HG03060 (cell line): Measurements from ENCODE around the gene CYP46A1.

ENCODE experiments used
- ATAC-seq: cut with Tn5 transposase; IDR thresholded peaks from one replicate; pipeline ENCODE4 v1.9.1; 2021; ENCODE audit warnings: low read depth, moderate number of reproducible peaks; ENCODE audit not compliant: unreplicated experiment

Gene CYP46A1

GRCh38 chr14:99672506-99673304 is 11.4 kb upstream of the CYP46A1 start:
- no peak for ATAC-seq

DNA sequence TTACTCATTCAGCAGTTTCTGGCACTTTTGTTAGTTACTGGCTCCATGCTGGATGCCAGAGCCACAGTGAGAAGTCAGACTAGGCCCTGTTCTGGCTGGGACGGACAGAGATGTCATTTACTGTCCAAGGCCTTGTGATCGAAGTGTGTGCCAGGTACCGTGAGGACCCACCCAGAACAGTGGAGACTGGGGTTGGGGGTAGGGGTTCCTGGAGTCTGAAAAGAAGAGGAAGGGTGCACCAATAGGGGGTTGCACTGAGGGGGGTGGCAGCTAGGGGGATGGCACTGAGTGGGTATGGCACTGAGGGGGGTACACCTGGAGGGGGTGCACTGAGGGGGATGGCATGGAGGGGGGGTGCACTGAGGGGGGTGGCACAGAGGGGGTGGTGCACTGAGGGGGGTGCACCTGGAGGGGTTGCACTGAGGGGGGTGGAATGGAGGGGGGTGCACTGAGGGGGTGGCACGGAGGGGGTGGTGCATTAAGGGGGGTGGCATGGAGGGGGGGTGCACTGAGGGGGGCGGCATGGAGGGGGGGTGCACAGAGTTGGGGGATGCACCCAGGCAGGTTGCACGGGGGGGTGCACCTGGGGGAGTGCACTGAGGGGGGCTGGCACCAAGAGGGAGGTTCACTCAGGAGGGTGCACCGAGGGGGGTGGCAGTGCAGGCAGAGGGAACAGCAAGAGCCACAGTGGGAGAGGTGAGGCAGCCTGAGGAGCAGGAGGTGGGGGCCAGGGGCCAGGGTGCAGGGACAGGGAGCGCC is 10.6 kb upstream of the CYP46A1 start:
- ATAC-seq = no peak

- ATAC-seq = no peak
These were observed 9.9 kb upstream of the CYP46A1 start for GRCh38 chr14:99674064-99674650.

DNA sequence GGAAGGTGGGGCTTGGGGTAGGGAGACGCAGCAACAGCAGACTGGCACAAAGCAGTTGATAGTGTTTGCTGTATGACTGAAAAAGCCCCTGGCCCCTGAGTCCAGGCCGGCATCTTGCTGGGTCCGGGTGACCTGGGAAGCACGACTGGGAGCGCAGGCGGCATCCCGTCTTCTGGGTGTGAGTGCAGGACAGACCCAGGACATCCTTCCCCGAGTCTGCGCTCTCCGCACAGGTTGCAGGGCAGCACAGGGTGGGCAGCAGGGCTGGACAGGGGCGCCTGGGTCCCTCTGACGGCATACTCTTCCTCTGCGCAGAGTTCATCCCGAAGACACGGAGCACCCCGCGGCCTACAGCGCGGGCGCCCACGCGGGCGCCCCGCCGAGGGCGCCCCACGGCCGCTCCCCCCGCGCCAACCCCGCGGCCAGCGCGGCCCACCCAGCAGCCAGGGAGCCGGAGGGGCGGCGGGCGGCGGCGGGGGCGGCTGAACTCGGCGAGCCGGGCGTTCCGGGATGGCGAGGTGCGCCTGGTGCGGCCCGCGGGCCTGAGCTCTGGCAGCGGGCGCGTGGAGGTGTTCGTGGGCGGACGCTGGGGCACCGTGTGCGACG is 9.2 kb upstream of the CYP46A1 start:
- no peak for ATAC-seq

DNA sequence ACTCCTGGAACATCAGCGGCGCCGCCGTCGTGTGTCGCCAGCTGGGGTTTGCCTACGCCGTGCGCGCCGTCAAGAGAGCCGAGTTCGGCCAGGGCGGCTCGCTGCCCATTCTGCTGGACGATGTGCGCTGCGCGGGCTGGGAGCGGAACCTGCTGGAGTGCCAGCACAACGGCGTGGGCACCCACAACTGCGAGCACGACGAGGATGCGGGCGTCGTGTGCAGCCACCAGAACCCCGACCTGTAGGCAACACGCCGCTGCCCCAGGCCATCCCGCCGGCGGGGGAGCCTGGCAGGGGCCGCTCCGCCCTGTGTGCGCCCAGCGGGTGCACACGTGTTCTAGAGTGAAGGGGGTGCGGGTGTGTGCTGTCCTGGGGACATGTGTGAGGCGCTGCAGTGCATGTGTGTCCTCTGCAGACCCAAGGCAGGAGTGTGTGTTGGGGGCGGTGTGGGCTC is 8.7 kb upstream of the CYP46A1 start:
- ATAC-seq = no peak

DNA sequence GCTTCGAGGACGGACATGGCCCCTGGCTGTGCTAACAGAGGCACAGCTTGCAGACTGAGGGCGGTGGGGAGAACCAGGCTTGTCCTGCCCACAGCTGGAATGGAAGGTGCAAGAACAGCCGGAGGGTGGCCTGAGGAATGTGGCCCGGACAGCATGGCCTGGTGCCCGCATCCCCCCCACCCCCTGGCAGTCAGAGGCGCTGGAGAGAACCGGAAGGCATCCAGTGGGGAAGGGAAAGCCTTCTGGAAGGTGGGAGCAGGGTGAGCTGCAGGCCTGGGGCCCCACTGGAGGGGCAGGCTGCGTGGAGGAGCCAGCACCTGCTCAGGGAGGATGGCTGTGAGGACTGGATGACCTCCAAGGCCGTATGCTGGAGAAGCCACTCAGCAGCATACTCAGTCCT is 8.1 kb upstream of the CYP46A1 start:
- no peak for ATAC-seq

DNA sequence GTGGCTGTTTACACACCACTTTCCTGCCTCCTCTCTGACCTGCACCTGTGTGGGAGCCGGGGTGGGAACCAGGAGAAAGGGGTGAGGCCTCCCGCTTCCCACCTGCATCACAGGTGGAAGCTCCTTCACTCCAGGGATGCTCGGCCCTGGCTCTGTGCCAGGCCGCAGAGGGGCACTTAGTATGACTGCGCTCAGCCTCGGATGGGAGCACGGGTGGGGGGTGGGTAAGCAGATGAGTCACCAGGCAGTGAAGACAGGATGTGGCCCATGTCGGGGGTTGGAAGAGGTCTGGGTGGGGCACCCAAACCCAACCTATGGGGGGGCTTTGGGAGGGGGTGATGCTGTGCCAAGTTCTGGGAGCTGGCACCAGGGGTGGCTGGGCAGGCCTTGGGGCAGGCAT is 7.4 kb upstream of the CYP46A1 start:
- no peak for ATAC-seq

- no peak for ATAC-seq
These were observed 6.6 kb upstream of the CYP46A1 start for GRCh38 chr14:99677231-99678140.

DNA sequence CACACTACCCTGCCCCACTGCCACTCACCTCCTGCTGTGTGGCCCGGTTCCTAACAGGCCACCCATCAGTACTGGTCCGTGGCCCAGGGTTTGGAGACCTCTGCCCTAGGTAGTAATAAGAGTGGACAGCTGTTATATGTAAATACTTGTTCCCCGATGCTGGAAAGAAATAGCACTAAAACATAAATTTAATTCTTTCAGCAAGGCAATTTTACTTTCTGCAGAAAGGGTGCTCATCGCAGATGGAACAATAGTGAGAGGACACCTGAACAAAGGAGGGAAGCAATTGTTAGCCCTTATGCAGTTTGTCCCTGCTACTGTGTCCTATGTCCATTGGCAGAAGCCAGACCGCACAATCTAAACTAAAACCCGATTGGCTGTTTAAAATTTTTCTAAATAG is 5.9 kb upstream of the CYP46A1 start:
- no peak for ATAC-seq

GRCh38 chr14:99679111-99679510 is 5.0 kb upstream of the CYP46A1 start:
- no peak for ATAC-seq

DNA sequence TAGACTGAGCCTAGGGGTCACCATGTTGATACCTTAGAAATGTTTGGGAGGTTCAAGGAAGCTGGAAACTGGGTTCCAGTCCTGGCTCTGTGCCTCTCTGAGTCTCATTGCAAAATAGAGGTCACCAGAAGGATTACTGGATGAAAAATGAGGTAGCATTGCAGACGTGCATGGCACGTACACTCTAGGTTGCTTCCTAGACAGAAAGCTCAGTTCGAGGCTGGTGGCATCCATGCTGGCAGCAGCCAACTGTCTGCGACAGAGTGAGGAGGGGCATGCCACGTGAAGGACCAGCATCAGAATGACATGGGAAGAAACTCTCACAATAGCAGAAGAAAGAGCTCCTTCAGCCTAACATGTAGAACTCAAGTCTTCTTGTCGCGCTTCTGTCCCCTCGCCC is 4.6 kb upstream of the CYP46A1 start:
- no peak for ATAC-seq

- ATAC-seq = no peak
These were observed 4.1 kb upstream of the CYP46A1 start for GRCh38 chr14:99679996-99680395.

DNA sequence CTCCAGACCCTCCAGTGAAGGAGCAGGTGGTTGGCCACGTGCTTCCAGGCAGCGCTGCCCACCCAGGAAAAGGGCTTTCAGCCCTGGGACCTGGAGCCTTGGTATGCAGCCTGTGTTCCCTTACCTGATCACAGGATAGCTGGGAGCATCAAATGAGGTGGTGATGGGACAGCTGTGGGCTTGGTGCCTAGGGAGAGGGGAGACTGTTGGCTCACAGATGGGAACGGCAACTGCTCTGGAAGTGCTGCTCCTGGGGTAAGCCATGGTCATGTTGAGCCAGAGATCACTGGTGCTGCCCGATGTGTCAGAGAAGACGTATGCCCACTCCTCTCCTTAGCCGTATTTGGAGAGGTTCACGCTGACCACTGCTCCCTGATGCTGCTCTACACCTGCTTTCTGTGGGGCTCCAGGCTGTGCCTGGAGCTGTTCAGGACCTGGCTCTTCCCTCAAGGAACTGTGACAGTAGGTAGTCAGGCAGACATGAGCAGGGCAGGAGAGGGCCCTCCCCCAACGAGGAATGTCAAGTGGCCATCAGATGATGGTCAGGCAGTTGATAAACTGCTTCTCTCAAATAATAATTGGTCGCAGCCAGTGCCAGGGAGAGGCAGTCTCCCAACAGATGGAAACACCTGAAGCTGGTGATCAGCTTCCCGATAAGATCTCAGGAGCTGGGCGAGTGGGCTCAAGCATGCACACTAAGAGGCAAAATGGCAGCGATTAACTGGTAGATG is 2.8 kb upstream of the CYP46A1 start:
- no peak for ATAC-seq

DNA sequence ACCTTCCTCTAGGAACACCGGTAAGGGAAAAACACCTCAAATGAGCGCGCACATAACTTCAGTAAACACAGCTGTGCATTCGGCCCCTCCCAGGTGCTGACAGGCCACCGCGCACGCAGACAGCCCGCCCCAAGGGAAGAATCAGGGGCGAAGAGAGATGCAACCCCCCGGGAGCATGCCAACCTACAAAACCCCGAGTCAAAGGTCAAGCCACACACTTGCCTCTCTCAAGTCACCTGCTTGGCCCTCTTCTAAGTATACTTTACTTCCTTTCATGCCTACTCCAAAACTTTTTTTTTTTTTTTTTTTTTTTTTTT is 2.3 kb upstream of the CYP46A1 start:
- no peak for ATAC-seq

DNA sequence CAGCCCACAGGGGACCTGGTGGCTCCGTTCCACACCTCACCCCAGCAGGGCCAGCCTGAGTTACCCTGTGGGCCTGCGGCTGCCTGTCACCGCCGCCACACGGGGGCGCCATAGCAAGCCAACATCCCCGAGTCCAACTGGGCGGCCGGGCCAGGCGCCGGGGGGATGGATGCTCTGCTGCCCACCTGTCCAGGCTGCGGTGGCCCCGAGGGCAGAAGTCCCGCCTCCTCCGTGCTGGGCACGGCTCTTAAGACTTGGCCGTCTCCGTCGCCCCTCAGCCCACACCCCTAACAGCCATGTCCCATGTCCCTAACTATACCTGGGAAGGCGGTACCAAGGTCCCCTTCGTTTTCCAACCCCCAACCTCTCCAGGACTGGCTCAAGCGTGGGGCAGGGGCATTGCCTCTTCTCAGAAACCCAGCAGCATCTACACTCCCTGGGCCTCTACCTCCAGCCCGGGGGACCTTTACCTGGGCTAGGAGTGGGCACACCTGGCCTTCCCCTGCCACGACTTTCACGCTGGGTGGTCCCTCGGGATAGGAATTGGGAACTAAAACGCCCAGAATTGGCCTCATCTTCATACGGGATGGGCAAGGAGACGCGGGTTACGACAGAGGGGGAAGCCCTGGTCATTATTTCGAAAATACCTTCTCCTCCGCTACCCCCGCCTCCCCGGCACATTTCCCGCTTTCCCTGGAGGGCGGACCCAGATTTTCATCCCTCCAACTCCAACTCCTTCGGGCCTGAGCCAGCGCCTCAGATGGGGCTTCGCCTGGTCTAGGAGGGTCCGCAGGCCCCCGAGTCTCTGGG is 1.1 kb upstream of the CYP46A1 start:
- no peak for ATAC-seq

DNA sequence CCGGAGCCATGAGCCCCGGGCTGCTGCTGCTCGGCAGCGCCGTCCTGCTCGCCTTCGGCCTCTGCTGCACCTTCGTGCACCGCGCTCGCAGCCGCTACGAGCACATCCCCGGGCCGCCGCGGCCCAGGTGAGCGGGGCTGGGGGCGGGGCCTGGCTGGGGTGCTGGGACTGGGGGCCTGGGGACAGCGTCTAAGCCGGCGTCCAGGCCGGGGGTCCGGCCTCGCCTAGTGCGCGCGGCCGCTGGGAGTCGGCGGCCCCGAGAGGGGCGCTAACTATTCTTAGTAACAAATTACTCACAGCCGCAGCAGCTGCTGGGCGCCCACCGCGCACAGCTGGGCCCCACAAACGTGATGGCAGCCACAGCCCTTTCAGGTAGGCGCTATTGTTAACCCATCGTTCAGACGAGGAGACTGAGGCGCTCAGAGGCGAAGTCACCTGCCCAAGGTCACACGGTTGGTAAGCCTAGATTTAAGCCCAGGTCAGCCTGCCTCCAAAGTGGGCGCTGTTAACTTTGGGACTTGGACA is 374 bp downstream of the CYP46A1 start:
- peak; percentile 22 for ATAC-seq

DNA sequence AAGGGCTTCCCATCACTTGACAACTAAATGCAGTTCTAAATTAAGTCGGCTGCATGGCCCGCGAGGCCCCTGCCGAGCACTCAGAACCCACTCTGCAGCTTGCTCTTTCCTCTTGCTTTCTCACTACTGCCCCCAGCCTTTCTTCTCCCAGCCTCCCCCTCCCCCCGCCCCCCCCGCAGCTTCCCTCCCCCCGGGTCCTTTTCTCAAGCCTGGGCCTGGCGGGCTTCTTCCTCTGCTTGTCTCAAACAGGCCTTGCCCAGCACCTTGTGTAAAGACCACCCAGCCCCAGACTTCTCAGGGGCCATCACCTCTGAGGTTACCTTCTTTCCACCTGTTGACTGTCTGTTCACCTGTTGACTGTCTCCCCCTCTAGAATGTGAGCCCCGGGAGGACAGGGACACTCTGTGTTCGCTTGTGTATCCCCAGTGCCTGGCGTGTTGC is 1.1 kb downstream of the CYP46A1 start:
- ATAC-seq = no peak

- no peak for ATAC-seq
These were observed 1.5 kb downstream of the CYP46A1 start for GRCh38 chr14:99685596-99685995.
